CD1c-positive myeloid dendritic cell (primary cell): ENCODE data around the gene PCSK9.

Source experiments
- DNase-seq: peaks from one replicate; pipeline ENCODE4 v3.0.0-alpha.2; 2016; ENCODE audit errors: extremely low spot score

PCSK9 gene

GRCh38 chr1:55044617-55045397 lies 5.5 kb downstream of the PCSK9 start:
- DNase-seq: no peak

DNA sequence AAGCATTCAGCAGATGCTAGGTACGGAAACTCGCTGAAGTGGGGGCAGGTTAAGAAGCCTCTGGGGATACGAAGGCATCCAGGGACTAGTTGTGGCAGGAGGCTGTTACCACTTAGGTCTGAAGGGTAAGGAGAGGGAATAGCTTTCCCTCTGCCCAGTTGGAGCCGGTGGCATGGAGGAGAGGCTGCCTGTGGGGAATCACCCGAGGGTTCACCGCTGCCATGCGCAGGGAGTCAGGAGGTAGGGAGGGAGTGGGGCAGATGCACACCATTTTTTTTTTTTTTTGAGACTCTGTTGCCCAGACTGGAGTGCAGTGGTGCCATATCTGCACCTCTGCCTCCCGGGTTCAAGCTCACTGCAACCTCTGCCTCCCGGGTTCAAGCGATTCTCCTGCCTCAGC lies 6.1 kb downstream of the PCSK9 start:
- no peak for DNase-seq

DNA sequence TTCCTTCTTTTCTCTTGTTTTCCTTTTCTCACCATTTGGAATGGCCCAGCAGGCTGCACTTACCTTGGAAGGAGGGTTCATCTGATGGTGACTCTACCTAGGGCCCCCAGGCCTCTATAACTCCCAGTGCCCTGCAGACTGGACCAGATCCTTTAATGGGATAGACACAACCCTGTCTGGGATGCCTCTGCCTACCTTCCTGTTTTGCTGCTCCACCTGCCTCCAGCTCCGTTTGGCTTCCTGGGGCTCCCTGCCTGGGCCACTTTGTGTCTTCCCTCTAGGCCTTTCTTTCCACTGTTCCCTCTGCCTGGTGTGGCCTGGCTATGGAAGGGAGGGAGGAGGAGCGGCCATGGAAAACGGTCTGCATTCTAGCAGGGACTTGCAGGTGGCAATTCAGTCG lies 7.5 kb downstream of the PCSK9 start:
- no peak for DNase-seq

DNA sequence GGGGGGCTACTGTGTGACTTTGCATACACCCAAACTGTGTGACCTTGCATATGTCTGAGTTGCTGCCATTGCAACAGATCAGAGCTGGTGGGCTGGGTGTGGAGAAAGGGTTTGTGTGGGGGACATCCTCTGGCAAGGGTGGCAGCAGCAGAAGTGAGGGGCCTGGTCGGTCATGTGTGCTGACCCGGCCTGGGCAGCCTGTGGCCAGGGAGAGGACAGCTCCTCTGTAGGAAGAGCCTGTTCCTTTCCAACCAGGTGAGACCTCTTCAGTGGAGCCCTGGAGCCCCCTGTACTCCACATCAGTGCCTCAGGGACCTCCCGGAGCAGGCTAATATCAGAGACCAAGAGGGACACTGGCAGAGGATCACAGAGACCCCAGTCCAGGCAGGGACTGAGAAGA lies 8.3 kb downstream of the PCSK9 start:
- DNase-seq: no peak

DNA sequence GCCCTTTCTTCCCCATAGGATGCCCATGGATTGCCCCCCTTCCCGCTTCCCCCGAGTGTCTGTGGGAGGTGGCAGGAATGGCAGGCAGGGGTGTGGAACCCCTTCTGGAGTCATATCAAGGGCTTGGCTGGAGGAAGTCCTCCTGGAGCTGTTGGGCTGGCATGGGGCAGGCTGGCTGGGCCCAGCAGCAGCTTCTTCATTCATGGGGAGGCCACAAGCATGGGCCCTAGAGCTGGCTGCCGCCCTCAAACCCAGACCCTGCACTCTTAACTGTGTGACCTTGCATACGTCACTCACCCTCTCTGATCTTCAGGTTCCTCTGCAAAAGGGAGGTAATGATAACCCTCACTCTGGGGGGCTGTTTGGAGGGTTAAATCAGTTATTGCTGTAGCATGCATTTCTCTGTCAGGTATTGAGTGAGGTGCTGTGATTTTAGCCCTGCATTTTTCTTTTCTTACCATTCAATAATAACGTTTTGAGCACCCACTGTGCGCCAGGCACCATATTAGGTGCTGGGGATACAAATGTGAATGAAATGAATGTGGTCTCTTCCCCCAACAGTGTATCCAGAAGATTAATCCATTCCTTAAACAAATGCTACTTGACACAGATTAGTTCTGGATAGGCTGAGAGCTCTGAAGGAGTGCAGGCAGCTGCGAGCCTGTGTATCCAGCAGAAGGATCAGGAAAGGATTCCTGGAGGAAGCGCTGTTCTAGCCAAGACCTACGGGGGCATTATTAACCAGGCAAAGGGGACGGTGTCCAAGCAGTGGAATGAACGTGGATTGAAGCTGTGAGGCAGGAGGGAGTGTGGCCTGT lies 9.3 kb downstream of the PCSK9 start:
- DNase-seq: no peak

- no peak for DNase-seq
These were observed 10.0 kb downstream of the PCSK9 start for GRCh38 chr1:55049271-55049913.

GRCh38 chr1:55049914-55050278 lies 10.5 kb downstream of the PCSK9 start:
- DNase-seq: no peak

GRCh38 chr1:55050283-55050682 lies 10.9 kb downstream of the PCSK9 start:
- no peak for DNase-seq

DNA sequence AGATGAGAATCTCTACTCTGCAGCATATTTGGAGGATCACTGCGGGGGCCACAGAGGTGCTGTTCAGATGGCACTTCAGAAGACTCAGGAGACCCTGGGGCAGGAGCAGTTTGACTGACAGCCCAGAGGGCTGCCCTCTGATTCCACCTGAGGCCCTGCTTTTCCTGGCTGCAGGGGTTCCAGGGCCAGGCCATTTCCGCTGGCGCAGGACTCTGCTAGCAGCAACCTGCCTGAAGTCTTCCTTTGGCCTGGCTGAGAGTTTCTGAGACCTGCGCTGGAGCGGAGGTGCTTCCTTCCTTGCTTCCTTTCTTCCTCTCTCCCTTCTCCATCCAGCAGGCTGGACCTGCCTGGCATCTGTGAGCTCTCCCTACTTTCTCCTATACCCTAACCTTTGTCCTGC lies 11.8 kb downstream of the PCSK9 start:
- DNase-seq: no peak

GRCh38 chr1:55051621-55052020 lies 12.3 kb downstream of the PCSK9 start:
- DNase-seq: no peak

- DNase-seq: no peak
These were observed 13.1 kb downstream of the PCSK9 start for GRCh38 chr1:55052221-55053142.

DNA sequence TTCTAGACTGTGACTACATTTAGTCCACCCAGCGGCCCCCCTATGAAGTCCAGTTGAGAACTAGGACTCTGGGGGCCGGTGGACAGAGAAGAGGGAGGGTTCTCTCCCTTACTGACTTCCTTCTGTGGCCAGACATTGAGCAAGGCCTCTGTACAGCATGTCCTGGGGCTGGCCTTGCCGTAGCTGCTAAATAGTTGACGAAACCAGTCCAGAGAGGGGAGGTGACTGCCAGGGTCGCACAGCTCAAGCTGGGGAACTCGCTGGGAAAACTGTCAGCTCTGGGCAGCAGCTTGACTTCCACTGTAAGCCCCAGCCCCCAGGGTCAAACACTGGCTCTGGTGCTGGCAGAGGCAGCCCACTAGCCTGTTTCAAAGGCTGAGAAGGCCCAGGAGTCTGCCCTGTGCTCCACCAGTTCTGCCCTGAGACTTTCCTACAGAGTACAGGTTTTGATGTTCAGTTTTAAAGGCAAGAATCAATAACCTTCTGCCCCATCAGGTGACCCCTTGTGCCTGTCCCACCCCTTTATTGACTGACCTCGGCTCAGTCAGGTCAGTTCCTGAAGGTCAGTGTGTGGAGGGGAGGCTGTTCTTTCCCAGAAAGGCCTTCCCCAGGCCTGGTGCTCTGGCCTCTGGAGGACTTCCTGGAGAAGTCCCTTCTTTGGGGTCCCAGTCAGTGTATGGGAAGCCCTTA lies 14.1 kb downstream of the PCSK9 start:
- DNase-seq: no peak

DNA sequence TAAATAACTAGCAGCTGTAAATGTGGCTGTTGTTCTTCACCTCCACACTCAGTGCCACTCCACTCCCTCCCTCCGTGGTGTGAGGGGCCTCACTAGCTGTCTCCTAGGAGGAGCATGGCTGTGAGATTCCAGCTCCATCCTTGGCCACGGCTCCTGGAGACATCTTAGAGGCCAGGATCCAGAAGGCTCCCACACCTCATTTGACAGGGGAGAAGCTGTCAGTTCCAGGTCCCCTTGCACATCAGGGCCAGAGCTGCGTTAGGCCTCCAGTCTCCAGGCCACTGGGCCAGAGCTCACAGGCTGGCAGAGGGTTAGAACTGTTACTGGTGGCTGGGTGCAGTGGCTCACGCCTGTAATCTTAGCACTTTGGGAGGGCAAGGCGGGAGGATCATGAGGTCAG lies 15.0 kb downstream of the PCSK9 start:
- no peak for DNase-seq

GRCh38 chr1:55055084-55055882 lies 15.9 kb downstream of the PCSK9 start:
- DNase-seq: no peak

GRCh38 chr1:55055951-55056631 lies 16.7 kb downstream of the PCSK9 start:
- no peak for DNase-seq

DNA sequence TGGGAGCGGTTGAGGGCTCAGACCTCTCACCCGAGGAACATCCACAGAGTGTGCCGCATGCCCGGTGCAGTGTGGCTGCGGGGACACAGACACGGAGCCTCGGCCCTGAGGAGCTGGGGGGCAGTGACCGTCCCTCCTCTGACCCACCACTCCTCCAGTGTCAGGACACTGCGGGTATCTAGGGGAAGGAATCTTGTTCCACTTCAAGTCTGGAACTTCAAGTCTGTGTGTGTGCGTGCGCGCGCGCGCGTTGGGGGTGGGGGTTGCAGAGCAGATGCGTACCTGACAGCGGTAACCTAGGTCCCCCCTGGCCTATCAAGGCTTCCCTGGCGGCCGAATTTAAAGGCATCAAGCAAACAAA lies 17.3 kb downstream of the PCSK9 start:
- no peak for DNase-seq

DNA sequence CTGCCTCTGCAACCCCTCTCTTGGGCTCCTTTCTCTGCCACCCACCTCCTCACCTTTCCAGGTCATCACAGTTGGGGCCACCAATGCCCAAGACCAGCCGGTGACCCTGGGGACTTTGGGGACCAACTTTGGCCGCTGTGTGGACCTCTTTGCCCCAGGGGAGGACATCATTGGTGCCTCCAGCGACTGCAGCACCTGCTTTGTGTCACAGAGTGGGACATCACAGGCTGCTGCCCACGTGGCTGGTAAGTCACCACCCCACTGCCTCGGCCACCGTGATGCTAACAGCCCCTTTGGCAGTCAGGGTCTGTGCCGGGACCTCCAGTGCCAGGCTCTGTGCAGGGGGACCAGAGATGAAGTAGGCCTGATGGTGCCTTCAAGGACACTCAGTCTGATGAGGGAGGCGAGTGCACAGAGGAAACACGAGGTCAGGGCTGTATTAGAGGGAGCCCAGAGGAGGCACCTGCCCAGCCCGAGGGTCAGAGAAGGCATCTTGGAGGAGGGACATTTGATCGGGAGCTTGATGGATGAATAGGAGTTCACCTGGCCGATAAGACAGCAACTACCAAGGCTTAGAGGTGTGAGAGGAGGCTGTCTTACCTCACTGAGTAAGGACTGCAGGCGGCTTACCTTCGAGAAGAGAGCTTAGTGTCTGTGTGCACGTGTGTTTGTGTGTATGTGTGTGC lies 18.1 kb downstream of the PCSK9 start:
- DNase-seq: no peak

- no peak for DNase-seq
These were observed 18.6 kb downstream of the PCSK9 start for GRCh38 chr1:55057956-55058298.
